ENCODE results near the gene ABLIM1.

GRCh38 chr10:114491933-114492332, 166.1 kb downstream of the ABLIM1 start:
- TF ChIP-seq POLR2A (IDR thresholded peaks at IDR 0.05), result no peak
- TF ChIP-seq, protein P1, sequence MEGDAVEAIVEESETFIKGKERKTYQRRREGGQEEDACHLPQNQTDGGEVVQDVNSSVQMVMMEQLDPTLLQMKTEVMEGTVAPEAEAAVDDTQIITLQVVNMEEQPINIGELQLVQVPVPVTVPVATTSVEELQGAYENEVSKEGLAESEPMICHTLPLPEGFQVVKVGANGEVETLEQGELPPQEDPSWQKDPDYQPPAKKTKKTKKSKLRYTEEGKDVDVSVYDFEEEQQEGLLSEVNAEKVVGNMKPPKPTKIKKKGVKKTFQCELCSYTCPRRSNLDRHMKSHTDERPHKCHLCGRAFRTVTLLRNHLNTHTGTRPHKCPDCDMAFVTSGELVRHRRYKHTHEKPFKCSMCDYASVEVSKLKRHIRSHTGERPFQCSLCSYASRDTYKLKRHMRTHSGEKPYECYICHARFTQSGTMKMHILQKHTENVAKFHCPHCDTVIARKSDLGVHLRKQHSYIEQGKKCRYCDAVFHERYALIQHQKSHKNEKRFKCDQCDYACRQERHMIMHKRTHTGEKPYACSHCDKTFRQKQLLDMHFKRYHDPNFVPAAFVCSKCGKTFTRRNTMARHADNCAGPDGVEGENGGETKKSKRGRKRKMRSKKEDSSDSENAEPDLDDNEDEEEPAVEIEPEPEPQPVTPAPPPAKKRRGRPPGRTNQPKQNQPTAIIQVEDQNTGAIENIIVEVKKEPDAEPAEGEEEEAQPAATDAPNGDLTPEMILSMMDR (IDR thresholded peaks at IDR 0.05), result no peak

All from testis (tissue), 2 donors.